Right ventricle myocardium inferior (tissue), 1 donor: Measurements from ENCODE around the gene SGO2. TPM values are rescaled to one million over a fixed set of nuclear protein-coding genes. Genes with fewer than 3 reads are reported as not detected.
"Not testable (repeated sequence)": the region's sequence is repeated elsewhere in the genome, so short reads cannot be mapped to it uniquely, and the experiment has no call there.

Experiments used
- ATAC-seq: fragments of 200-7000 bp; cut with Tn5 transposase; one replicate; pipeline ENCODE4 v1.9.1; 2020; ENCODE audit warnings: mild to moderate bottlenecking, moderate library complexity
- DNase-seq: peaks from one replicate; pipeline ENCODE4 v3.0.0; 2021; ENCODE audit errors: missing footprints
- intact Hi-C: fragments of 100-400 bp; cut with DNase I; formaldehyde crosslinking; loops from one replicate; pipeline ENCODE4 v1.11.0; 2022
- total RNA-seq: library from RNA; stranded (reverse); fragmentation: NEBNext Ultra II Directional; extraction: Animal tissue kit (Norgen Biotek cat#: 25700); gene quantifications from one replicate; pipeline ENCODE4 v1.2.1, GENCODE V29; 2021
- donor health status: DM: no; HTN: yes; CAD: no; lungs with severe emphysema.

SGO2 gene
- total RNA-seq, 1 donor from 2014 or later: 1.5 TPM

DNA sequence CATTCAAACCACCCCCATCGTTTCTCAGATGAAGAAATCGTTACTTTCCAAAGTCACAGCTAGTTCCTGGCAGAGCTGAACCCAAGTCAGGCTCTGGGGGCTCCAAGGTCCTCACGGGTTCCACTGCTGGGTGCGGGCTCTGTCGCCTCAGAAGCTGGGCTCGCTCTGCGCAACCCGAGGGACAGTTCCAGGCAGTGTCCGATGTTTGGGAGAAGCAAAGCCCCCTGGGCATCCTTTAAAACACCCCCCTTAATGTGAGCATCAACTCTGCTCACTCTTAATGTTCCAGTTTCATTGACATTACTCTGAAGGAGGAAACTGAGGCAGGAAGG, 60.6 kb downstream of the SGO2 start:
- DNase-seq (no peak), ATAC-seq (peak; percentile 15)
- intact Hi-C loops: no loop called here

DNA sequence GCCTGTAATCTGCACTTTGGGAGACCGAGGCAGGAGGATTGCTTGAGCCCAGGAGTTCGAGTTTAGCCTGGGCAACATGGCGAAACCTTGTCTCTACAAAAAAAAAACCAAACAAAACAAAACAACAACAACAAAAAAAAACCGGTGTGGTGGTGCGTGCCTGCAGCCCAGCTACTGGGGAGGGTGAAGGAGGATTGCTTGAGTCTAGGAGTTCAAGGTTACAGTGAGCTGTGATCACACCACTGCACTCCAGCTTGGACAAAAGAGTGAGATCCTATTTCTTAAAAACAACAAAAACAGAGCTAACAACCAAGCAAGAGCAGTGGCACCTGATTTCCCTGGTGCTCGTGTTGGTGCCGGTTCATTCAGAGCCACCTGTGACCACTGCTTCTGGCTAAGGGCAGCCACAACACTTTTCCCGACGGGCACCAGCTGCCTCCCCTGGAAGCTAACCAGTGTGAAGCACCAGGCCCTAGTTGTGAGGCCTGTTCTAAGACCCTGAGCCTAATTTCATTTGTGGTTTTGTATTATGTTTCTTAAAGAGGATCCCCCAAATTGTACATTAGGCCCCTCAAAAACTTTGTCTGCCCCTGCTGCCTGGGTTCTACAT, 61.1 kb downstream of the SGO2 start:
- ATAC-seq: no peak
- intact Hi-C loops: no loop called here
- no peak for DNase-seq

- ATAC-seq (no peak), DNase-seq (no peak)
- intact Hi-C loops: no loop called here
Measured at GRCh38 chr2:200588076-200588678, 62.2 kb downstream of the SGO2 start.

DNA sequence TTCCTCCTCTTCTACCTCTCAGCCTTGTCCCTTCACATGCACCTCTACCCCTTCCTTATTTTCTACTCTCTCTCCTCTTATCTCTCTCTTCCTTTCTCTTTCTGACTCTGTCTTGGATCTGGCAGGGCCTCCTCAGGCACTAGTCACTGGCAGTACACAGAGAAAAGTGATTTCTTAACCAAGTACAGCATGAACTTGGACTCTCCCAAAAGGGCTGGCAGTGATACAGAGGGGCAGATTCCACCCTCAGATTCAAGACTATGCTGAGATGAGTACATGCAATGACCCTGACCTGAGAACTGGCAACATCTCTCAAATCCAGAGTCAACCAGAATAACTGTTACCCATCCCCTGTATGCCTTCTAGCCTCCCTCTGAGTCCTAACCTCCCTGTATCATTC, 64.1 kb downstream of the SGO2 start:
- DNase-seq (no peak), ATAC-seq (peak; percentile 69)
- intact Hi-C loops: no loop called here

DNA sequence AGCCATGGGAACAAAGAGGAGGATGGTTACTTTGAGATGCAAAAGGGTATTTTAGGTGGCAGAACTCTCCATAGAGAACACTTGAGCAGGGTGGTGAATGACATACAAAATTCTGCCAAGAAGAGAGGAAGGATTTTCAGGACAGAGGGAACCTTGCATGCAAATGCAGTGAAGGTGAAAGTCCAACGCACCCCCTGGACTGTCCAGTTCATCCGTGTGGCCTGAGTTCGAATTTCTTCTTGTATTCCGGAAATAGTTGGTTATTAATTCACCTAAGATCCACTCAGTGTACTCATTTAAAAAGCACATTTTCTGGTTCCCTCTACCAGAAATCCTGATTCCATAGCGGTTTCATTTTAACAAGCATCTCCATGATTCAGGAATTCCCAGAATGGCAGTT, 65.3 kb downstream of the SGO2 start:
- DNase-seq: no peak
- ATAC-seq: no peak
- intact Hi-C loops: no loop called here

- intact Hi-C loops: no loop called here
- DNase-seq (no peak), ATAC-seq (no peak)
Measured at GRCh38 chr2:200592406-200593075, 66.5 kb downstream of the SGO2 start.

DNA sequence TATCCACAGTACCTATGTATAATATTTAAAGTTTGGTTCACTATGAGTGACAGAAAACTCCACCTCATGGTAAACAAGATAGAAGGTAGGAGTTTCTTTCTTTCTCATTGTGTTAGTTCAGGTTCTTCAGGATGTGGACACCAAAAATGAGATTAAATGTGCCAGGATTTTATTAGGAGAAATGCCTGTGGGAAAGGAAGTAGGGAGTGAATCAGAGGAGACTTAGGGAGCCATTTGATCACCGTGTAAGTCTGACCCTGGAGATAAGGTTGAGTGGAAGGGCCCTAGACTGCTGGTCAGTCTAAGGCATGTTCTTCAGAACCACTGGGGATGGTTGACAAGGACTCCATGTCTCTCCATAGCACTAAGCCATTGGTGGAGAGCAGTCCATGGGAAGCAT, 67.9 kb downstream of the SGO2 start:
- intact Hi-C loops: no loop called here
- DNase-seq (no peak), ATAC-seq (no peak)

DNA sequence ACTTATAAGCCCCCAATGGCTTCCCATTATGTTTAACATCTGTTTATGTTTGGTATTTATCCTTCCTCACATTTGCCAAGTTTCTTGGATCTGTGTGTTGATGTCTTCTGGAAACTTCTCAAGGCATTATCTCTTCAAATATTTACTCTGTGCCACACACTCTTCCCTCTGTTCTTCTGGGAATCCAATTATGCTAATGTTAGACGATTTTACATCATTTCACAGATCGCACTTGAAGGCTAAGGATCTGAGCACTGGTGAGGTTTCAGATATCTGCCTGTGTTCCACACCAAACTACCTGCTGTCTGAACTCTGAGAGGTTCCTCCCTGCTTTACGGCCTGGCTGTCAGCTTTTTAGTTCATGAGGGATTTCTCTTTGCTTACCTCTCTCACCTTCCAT, 69.9 kb downstream of the SGO2 start:
- intact Hi-C loops: no loop called here
- ATAC-seq: no peak
- no peak for DNase-seq

DNA sequence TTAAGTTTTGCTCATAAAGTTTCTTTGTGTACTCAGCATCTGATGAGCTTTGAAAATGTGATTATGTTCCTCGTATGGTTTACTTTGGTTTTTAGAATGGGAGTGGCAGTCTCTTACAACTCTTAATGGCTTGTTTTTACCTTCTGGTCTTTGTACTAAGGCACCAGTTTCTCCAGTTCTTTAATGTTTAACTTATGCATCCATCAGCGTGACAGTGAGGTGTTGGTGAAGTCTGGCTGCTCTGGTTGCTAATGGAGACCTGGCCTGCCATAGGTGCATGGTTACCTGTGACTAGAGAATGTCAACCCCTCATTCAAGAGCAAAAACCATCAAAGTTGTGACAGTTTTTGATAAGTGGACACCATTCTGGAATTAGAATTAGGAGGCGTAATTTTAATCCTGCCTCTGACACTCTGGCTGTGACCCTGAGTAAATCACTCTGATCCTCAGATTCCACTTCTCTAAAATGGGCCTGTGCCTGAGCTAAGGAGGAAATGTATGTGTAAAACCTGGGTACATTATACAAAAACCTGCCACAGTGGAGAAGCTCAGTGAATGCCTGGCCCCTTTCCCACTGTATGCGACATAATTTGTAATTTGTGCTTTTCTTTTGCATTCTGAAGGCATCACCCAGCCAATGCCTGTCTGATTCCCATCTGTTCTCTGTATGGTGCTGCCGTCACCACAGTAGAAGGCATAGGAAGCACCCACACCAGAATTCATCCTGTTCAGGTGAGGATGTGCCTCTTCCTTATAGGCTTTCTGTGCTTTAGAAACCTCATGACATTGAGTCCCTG, 71.0 kb downstream of the SGO2 start:
- intact Hi-C loops: no loop called here
- no peak for ATAC-seq
- DNase-seq: no peak

DNA sequence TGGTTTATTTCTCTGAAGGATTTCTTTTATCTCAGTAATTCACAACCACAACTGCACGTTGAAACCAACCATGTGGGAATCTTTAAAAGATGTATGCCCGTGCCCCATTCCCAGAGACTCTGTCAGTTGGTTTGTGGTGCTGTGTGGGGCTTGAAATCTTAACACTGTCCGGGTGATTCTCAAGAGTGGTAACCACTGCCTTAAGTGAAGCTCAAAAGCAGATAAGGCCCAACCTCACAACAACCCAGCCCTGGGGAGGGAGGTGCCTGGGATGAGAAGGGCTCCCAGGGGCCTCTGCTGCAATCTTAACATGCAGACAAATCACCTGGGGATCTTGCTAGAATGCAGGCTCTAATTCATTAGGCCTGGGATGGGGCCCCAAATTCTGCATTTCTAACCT, 73.2 kb downstream of the SGO2 start:
- no peak for ATAC-seq
- intact Hi-C loops: no loop called here
- no peak for DNase-seq

- intact Hi-C loops: no loop called here
- no peak for DNase-seq
- ATAC-seq: no peak
Measured at GRCh38 chr2:200600549-200601225, 74.7 kb downstream of the SGO2 start.

DNA sequence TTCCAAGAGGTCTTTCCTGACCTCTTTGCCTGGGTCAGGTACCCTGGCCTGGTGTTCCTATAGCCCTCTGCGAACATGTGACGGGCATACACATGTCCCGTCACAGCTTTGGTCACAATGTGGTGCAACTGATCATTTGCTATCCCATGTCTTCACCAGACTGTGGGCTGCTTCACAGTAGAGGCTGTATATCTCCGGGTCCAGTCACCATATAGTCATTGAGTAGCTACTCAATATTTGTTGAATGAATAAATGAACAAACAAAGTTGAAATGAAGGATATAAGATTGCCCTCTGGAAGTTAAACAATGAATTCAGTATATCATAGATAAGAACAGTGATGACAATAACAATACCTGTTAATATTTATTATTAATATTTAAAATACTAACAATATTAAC, 76.6 kb downstream of the SGO2 start:
- DNase-seq: no peak
- no peak for ATAC-seq
- intact Hi-C loops: no loop called here

DNA sequence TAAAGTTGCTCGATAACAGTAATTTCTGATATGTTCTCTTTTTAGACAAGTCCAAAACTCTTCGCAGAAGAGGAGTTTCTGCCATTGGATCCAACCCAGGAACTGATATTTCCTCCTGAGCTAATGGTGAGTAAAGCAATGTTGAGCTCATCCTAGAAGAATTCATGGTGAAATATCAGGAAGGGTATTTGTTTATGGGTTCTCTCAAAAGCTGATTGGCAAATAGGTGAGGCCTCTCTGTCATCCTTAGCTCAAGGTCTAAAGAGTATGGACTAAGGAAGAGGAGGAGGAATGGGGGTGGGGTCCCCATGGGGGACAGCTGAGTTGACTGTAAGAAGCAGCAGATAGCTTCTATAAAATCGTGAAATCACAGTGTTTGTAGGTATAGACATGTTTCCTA, 78.0 kb downstream of the SGO2 start:
- ATAC-seq: no peak
- intact Hi-C loops: no loop called here
- DNase-seq: no peak

GRCh38 chr2:200604571-200605255, 78.7 kb downstream of the SGO2 start:
- DNase-seq: no peak
- ATAC-seq: no peak
- intact Hi-C loops: no loop called here

- DNase-seq (no peak), ATAC-seq (no peak)
- intact Hi-C loops: no loop called here
Measured at GRCh38 chr2:200608341-200609027, 82.5 kb downstream of the SGO2 start.

- intact Hi-C loops: no loop called here
- DNase-seq (no peak), ATAC-seq (peak; percentile 39)
Measured at GRCh38 chr2:200609028-200609614, 83.1 kb downstream of the SGO2 start.

- DNase-seq, ATAC-seq, intact Hi-C loops: not testable (repeated sequence)
Measured at GRCh38 chr2:200610217-200610616, 84.2 kb downstream of the SGO2 start.

- intact Hi-C loops: no loop called here
- DNase-seq (no peak), ATAC-seq (no peak)
Measured at GRCh38 chr2:200613692-200614091, 87.7 kb downstream of the SGO2 start.
